Keratinocyte (primary cell): ENCODE measurements around the gene TSFM. TPM values are rescaled to one million over a fixed set of nuclear protein-coding genes. Genes with fewer than 3 reads are reported as not detected.
"Not testable (repeated sequence)": the region's sequence is repeated elsewhere in the genome, so short reads cannot be mapped to it uniquely, and the experiment has no call there.

Experiments used
- DNase-seq: peaks from one replicate; pipeline ENCODE4 v3.0.0-alpha.2; 2011; ENCODE audit warnings: low read depth, missing footprints, low spot score
- FAIRE-seq: peaks from 2 replicates; lab custom pipeline; 2011; peaks lifted over from hg19 to GRCh38; lab: Jason Lieb, UNC
- H2AFZ ChIP-seq: 2 replicates; pipeline ENCODE4 v1.6.0; 2012; ENCODE audit warnings: low read length, control low read depth, inconsistent platforms; ENCODE audit not compliant: control insufficient read depth
- H3K27ac ChIP-seq: 2 replicates; pipeline ENCODE4 v1.5.1; 2011; ENCODE audit warnings: low read length; ENCODE audit not compliant: control insufficient read depth, insufficient read depth
- H3K27me3 ChIP-seq: 3 replicates; pipeline ENCODE4 v1.6.0; 2011; ENCODE audit warnings: low read length; ENCODE audit not compliant: control insufficient read depth, insufficient read depth; ENCODE audit errors: extremely low read depth
- H3K36me3 ChIP-seq, 2 experiments: 2 replicates in 1 of 2; 3 replicates in 1 of 2; pipeline ENCODE4 v1.5.1; 2011; ENCODE audit warnings: low read length in 2 of 2, mild to moderate bottlenecking in 1 of 2; ENCODE audit not compliant: control insufficient read depth in 2 of 2, insufficient read depth in 2 of 2; ENCODE audit errors: extremely low read depth in 1 of 2
- H3K4me1 ChIP-seq: 3 replicates; pipeline ENCODE4 v1.5.1; 2011; ENCODE audit warnings: low read length; ENCODE audit not compliant: control insufficient read depth, insufficient read depth; ENCODE audit errors: extremely low read depth
- H3K4me2 ChIP-seq: 3 replicates; pipeline ENCODE4 v1.6.0; 2011; ENCODE audit warnings: low read depth, low read length; ENCODE audit not compliant: control insufficient read depth, insufficient read depth; ENCODE audit errors: extremely low read depth
- H3K4me3 ChIP-seq, 3 experiments: fragments of 200-600 bp in 1 of 3; sonication (generic) in 1 of 3; 2 replicates in 2 of 3; 3 replicates in 1 of 3; pipeline ENCODE4 v1.5.1; 2011 to 2016; ENCODE audit warnings: low read length in 3 of 3, mild to moderate bottlenecking in 3 of 3, control low read depth in 2 of 3, inconsistent platforms in 1 of 3, low read depth in 1 of 3, mixed read lengths in 1 of 3, mixed run types in 1 of 3, moderate library complexity in 1 of 3; ENCODE audit not compliant: control insufficient read depth in 2 of 3, insufficient read depth in 2 of 3; ENCODE audit errors: extremely low read depth in 1 of 3
- H3K79me2 ChIP-seq: 2 replicates; pipeline ENCODE4 v1.6.0; 2012; ENCODE audit warnings: low read length; ENCODE audit not compliant: control insufficient read depth, insufficient read depth
- H3K9ac ChIP-seq: 3 replicates; pipeline ENCODE4 v1.6.0; 2011; ENCODE audit warnings: low read length; ENCODE audit not compliant: control insufficient read depth, insufficient read depth; ENCODE audit errors: extremely low read depth
- H3K9me1 ChIP-seq: 3 replicates; pipeline ENCODE4 v1.6.0; 2011; ENCODE audit warnings: low read length; ENCODE audit not compliant: control insufficient read depth, insufficient read depth; ENCODE audit errors: extremely low read depth
- H3K9me3 ChIP-seq: 2 replicates; pipeline ENCODE4 v1.5.1; 2012; ENCODE audit warnings: low read depth, low read length; ENCODE audit not compliant: control insufficient read depth
- H4K20me1 ChIP-seq: 3 replicates; pipeline ENCODE4 v1.6.0; 2011; ENCODE audit warnings: low read length; ENCODE audit not compliant: control insufficient read depth, insufficient read depth; ENCODE audit errors: extremely low read depth
- CTCF ChIP-seq, 3 experiments: IDR thresholded peaks in 1 of 3; conservative IDR thresholded peaks in 1 of 3; optimal IDR thresholded peaks in 1 of 3; 2 replicates in 2 of 3; 3 replicates in 1 of 3; pipeline versions ENCODE3 to v1.5.1; 2011; ENCODE audit warnings: low read length in 3 of 3, mild to moderate bottlenecking in 3 of 3, moderate library complexity in 2 of 3, control low read depth in 1 of 3, inconsistent platforms in 1 of 3; ENCODE audit not compliant: insufficient read depth in 2 of 3; ENCODE audit errors: extremely low read depth in 1 of 3
- EZH2 ChIP-seq: IDR thresholded peaks from one replicate; pipeline ENCODE4 v1.6.1; 2012; ENCODE audit warnings: inconsistent platforms, mild to moderate bottlenecking, low read length, moderate library complexity
- dilution Hi-C: fragments of 300-500 bp; cut with MboI; formaldehyde crosslinking; loops from one replicate; pipeline ENCODE4 v1.7.0; 2020; ENCODE audit warnings: low sequenced_read_pairs; ENCODE audit not compliant: extremely low pct_ligation_motif_present
- polyA plus RNA-seq, 5 experiments: library from polyadenylated mRNA; depleted of rRNA in 3 of 5; stranded (reverse) in 3 of 5; stranded (forward) in 1 of 5; unstranded in 1 of 5; fragments of >200 nt; gene quantifications; 1 replicate in 1 of 5; 2 replicates in 3 of 5; 3 replicates in 1 of 5; pipeline versions ENCODE4 v1.2.1 to v1.2.3, GENCODE V29; 2011 to 2012; ENCODE audit warnings: missing spikeins in 2 of 5, low read depth in 1 of 5, low replicate concordance in 1 of 5

Gene TSFM
- polyA plus RNA-seq, 1 donor (not counting 4 experiments of a cell fraction or from before 2014, with no cell fraction given), result 30.5 TPM

DNA sequence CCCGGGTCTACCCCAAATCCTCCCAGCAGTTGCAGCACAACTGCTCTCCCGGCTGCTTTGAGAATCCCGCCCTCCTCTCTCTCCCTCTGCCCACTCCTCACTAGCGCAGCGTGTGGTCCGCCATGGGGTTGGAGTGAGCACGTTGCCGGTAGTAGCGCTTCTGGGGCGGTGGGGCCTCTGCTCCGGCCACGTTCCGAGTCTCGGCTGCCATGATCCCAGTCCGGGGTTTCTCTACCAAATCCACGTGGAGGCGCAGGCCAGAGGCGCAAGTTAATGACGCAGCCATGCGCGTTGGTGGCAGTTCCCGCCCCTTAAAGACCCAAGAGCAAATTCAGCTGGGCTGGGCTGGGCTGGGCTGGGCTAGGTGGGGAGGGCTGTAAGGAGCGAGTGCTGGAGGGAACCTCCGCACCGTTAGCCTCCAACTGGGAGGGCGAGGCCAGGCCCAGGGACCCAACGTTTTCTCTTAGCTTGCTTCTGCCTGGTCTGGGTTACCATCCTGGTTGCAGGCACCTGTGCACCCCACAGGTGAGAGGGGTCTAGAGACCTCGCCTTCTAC is 10.6 kb upstream of the TSFM start, which contains the start of gene METTL1:
Gene METTL1 (minus strand): TSS at position 233 of the 556 bp plus-strand sequence. CDS start 22 bp downstream, at position 211.
- peak within 1 kb of the TSS; percentile 98 for H3K9ac ChIP-seq
- H3K9me1 ChIP-seq, result no peaks in the 10 kb centered on the region
- dilution Hi-C loops, result no loop called here
- H3K36me3 ChIP-seq, result peaks cover 14 to 20% of the 10 kb centered on the region in 2 experiments
- FAIRE-seq (peak; percentile 48), DNase-seq (no peak)
- TF ChIP-seq CTCF (optimal IDR thresholded peaks at IDR 0.05 in 1 of 3, IDR thresholded peaks at IDR 0.05 in 1 of 3, conservative IDR thresholded peaks at IDR 0.05 in 1 of 3; ENCODE audit: extremely low read depth in 1 of 3, insufficient read depth in 2 of 3, low read length in 3 of 3) (no peak), EZH2 (no peak)
- no peaks in the 10 kb centered on the region for H3K27me3 ChIP-seq
- peak within 1 kb of the TSS; percentile 98 for H2AFZ ChIP-seq
- peaks cover 46% of the 10 kb centered on the region for H3K79me2 ChIP-seq
- no peaks in the 10 kb centered on the region for H3K9me3 ChIP-seq
- peaks cover 23% of the 10 kb centered on the region for H3K4me1 ChIP-seq
- peak within 1 kb of the TSS; percentile 79 to 96 (median 93) for H3K4me3 ChIP-seq
- H4K20me1 ChIP-seq, result no peaks in the 10 kb centered on the region
- peak within 1 kb of the TSS; percentile 98 for H3K4me2 ChIP-seq
- H3K27ac ChIP-seq, result peak within 1 kb of the TSS; percentile 94

- peaks cover 16% of the 10 kb centered on the region for H3K4me1 ChIP-seq
- no peaks in the 10 kb centered on the region for H3K9me3 ChIP-seq
- DNase-seq, result no peak
- FAIRE-seq, result no peak
- TF ChIP-seq CTCF (optimal IDR thresholded peaks at IDR 0.05 in 1 of 3, IDR thresholded peaks at IDR 0.05 in 1 of 3, conservative IDR thresholded peaks at IDR 0.05 in 1 of 3; ENCODE audit: extremely low read depth in 1 of 3, insufficient read depth in 2 of 3, low read length in 3 of 3), result no peak
- no peak for TF ChIP-seq EZH2
- peaks cover 14 to 20% of the 10 kb centered on the region in 2 experiments for H3K36me3 ChIP-seq
- dilution Hi-C loops, result no loop called here
- peak within 1 kb of the TSS; percentile 79 to 96 (median 93) for H3K4me3 ChIP-seq
- peak within 1 kb of the TSS; percentile 98 for H3K4me2 ChIP-seq
- H3K9ac ChIP-seq, result peak within 1 kb of the TSS; percentile 98
- H3K79me2 ChIP-seq, result peaks cover 39% of the 10 kb centered on the region
- H3K27ac ChIP-seq, result peak within 1 kb of the TSS; percentile 94
- no peaks in the 10 kb centered on the region for H3K9me1 ChIP-seq
- no peaks in the 10 kb centered on the region for H4K20me1 ChIP-seq
- H2AFZ ChIP-seq, result peak within 1 kb of the TSS; percentile 98
- no peaks in the 10 kb centered on the region for H3K27me3 ChIP-seq
These were observed 9.9 kb upstream of the TSFM start, which contains the start of gene EEF1AKMT3 for GRCh38 chr12:57772429-57773322. Gene EEF1AKMT3, plus strand, starts transcription at chr12:57772614. Its CDS starts 111 bp downstream, at chr12:57772725.

DNA sequence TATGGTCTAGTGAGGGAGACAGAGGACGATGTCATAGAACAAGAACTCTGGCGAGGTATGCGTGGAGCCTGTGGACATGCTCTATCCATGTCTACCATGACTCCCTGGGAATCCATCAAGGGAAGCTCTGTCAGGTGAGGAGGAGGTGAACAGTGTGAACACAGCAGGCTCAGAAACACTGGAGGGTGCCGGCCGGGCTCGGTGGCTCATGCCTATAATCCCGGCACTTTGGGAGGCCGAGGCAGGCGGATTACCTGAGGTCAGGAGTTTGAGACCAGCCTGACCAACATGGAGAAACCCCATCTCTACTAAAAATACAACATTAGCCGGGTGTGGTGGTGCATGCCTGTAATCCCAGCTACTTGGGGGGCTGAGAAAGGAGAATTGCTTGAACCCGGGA is 8.0 kb upstream of the TSFM start:
- H3K27ac ChIP-seq, H2AFZ ChIP-seq, dilution Hi-C loops, FAIRE-seq, H3K36me3 ChIP-seq, H3K9me3 ChIP-seq, H4K20me1 ChIP-seq, H3K4me3 ChIP-seq, H3K9me1 ChIP-seq, H3K9ac ChIP-seq, DNase-seq, H3K4me2 ChIP-seq, H3K27me3 ChIP-seq: not testable (repeated sequence)
- H3K4me1 ChIP-seq, result peaks cover 12% of the 10 kb centered on the region
- peaks cover 19% of the 10 kb centered on the region for H3K79me2 ChIP-seq
